NCI-H128 (cell line): ENCODE results near the gene THADA.

Experiments
- DNase-seq: peaks from one replicate; lab custom pipeline; 2025; ENCODE audit not compliant: unreplicated experiment; lab: John Stamatoyannopoulos, UW

The THADA gene

DNA sequence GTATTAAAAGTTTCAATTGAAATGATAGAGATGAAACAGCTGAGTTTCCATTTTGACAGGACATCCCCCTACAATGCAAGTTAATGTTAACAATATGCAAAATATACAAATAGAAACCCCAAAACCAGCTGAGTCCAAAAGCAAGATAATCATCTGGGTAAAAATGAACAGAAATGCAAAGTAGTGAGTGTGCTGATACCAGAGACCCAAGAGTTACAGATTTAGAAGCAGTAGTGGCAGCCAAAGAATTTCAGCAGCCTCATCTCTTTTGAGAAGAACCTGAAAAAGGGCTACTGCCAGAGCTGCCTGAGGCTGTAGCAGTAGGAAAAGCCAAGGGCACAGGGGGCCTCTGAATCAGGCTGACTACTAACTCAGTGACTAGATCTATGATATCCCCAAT lies 82.6 kb downstream of the THADA start:
- no peak for DNase-seq

DNA sequence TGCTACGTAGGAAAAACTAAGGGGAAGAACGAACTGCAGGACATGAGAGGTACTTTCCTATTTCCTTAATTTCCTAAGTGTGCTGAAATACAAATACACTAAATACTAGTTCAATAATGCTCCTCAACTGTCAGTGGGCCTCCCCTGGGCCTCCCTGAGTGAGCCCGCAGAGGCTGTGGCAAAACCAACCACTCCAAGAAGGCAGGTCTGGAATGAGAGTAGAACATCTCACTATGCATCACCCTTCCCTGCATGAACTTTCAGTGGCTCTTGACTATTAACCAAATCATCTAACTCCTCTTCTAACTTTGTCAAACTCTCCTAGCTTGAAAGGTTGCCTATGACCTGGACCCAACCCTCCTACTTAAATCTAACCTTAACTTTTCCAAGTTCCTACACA lies 84.6 kb downstream of the THADA start:
- DNase-seq, result no peak

DNA sequence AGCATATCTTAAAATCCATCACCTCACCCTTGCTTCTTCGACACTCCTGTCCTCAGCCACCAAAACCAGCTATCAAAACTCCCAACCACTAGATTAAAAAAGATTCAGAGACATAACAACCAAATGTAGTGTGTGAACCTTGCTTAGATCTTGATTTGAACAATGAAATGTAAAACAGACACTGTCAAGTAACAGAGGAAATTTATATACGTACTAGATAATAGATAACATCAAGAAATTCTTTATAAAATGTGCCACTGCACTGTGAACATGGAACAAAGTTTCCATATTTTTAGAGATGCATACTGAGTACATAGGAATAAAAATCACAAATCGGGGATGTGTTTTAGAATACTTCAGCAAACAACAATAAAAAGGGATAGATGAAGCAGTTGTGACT lies 86.0 kb downstream of the THADA start:
- DNase-seq, result no peak

DNA sequence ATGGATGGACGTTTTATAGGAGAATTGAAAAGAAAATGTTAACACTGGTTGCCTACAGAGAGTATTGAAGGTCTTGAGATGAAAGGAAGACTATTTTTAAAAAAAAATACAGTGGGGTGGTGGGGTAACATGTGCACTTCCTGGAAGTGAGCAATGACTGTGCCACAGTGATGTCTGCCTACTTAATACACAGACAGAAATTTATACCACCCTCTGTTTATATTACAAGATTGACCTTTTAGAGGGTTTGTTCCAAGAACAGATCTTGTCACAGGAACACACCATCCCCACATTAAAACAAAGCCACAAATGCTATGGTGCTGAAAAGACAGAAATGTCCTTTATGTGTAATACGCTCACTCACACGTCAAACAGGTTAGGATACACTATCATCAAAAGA lies 87.6 kb downstream of the THADA start:
- no peak for DNase-seq

DNA sequence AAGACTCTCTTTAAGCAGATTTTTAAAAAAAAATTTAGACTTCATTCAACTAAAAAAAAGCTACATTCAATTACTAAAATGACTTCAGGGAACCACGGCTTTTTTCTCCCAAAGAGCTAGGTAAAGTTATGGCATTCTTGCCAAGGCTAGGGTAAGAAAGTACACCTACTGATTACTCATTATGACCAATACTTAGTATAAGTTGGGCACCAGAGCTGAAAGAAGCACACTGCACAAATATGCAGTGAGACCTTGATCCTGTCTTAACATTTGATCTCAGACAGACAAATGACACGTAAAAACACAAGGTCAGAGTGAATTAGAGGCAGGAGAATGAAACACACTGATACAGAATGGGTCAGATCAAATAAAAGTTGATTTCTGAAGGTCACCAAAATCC lies 88.7 kb downstream of the THADA start:
- no peak for DNase-seq

DNA sequence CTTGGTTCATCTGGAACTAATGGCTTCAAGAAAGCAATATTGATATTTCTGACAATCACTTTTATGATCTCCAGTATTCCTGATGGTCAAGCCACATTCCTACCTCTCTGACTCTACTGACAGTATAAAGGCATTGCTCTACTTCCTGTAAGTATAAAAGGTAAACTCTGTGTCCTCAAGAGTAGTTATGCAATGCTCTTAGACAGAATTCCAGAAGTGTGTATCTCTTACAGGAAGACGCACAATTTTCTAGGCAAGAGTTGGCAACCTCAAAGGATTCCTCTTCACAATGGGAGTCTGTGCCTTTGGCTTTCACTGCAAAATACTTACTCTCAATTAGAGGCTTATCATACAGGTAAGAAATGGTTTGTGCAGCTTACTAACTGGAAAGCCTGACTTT lies 100.1 kb downstream of the THADA start:
- DNase-seq, result no peak

DNA sequence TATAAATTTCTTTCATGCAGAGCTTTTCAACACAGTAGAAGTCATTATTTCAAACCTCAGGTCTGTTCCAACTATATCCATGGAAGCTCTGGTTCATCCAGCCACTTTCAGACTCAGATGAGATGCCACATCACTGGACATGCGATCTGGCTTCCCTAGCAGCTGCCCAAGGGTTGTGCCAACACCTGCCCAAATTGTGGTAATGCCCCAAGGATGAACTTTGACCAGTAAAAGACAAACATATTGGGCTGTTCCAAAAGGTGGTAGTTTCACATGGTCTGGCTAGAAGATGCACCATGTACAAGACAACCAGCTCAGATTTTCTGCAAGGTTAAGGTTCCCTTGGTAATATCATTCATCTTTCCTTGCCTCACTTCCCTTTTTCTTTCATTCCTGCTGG lies 101.9 kb downstream of the THADA start:
- no peak for DNase-seq

DNA sequence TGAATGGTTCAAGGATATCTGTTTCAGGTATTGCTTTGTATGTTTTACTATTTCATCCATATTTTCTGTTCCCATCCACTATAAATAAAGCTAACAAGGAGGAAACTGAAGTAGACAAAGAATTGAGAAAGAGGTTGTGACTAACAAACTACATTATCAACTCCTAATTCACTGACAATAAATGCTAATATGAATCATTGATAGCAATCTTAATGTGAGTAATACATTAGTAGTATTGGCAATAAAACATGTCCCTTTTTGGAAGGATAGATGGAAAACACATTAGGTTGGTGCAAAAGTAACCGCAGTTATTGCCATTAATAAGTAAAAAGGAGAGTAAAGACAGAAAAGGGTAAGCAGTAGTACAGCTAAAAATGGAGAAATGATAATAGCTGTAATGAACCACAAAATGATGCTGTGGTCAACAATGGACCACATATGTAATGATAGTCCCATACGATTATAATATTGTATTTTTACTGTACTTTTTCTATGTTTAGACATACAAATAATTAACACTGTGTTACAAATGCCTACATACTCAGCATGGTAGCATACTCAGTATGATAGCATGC lies 104.7 kb downstream of the THADA start:
- DNase-seq, result no peak

DNA sequence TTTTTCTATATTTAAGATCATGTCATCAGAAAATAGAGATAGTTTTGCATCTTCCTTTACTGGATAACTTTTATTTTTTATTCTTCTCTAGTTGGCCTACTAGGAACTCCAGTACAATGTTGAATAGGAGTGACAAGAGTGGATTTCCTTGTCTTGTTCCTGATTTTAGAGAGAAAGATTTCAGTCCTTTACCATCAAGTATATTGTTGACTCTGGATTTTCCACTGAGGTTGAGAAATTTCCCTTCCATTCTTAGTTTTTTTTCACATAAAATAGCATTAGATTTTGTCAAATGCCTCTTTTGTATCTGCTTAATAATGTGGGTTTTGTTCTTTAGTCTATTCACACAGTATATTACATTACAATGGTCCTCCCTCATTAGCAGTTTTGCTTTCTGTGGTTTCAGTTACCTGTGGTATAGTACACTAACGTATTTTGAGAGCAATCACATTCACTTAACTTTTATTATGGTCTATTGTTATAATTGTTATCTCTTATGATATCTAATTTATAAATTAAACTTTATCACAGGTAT lies 105.5 kb downstream of the THADA start:
- DNase-seq, result no peak

DNA sequence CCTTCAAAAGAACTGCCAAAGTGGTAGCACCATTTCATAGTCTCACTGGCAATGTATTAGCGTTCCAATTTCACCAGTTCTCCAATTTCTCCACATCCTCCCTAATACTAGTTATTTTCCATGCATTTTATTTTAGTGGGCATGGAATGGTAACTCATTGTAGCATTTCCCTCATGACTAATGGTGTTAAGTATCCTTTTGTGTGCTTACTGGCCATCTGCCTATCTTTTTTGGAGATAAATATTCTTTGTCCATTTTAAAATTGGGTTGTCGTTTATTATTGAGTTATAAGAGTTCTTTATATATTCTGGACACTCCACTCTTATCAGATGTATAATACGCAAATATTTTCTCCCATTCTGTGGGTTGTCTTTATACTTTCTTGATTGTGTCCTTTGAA lies 107.1 kb downstream of the THADA start:
- DNase-seq, result no peak

DNA sequence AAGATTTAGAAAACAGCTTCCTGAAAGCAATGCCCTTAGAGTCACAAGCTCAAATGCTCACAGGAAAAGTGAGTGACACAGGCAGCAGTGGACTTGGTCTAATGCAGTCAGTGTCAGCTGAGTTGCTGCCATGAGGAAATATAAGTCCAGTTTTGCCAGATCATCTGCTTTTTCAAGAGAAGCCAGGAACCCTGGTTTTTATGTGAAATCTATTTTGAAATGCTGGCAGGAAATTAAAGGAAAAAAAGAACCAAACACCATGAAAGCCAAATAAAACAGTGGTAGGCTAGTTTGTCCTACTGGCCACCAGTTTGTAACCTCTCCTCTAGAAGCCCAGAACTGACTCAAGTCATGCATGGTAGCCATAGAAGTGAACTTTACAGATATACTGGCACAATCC lies 109.2 kb downstream of the THADA start:
- DNase-seq, result no peak

DNA sequence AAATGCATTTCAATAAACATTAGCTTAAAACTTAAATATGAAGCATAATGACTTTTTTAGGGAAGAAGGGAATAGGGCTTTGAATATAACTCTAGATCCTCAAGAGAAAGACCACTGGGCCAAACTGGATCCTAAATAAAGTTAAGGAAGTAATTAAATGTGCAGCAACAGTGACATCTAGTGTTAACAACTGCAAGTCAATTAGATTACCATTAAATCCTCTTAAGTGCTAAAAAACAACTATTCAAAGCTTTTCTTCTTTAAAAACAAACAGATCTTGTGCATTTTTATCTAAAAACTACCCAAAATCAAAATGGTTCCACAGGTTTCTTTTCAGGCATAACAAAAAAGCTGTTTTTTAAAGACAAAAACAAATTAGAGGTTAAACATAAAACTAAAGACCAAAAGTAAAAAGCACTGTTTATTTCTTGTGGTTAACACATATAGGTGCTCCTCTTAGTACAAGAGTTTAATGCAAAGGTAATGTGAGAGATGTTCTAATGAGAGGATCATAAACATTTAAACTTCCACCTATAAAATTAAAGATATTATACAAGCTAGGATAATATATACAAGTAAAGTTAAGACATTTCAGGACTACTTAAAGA lies 111.4 kb downstream of the THADA start:
- DNase-seq, result peak; percentile 56

DNA sequence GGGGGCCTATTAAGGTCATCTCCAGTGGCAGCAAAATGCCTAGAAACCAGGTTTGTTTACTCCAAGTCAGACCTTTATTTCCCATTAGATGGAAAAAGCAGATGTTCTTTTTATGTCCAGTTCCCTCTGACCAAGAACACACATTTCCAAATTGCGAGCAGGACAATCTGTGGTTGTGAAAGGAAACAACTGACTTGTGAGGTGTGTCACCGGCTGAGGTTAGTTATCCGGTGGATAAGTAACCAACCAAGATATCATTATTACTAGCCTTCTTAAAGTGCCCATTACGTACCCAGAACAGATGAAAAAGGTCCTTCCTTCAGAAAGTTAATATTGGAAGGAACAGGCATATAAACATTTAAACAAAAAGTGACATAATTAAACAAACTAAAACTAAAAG lies 112.9 kb downstream of the THADA start:
- no peak for DNase-seq

DNA sequence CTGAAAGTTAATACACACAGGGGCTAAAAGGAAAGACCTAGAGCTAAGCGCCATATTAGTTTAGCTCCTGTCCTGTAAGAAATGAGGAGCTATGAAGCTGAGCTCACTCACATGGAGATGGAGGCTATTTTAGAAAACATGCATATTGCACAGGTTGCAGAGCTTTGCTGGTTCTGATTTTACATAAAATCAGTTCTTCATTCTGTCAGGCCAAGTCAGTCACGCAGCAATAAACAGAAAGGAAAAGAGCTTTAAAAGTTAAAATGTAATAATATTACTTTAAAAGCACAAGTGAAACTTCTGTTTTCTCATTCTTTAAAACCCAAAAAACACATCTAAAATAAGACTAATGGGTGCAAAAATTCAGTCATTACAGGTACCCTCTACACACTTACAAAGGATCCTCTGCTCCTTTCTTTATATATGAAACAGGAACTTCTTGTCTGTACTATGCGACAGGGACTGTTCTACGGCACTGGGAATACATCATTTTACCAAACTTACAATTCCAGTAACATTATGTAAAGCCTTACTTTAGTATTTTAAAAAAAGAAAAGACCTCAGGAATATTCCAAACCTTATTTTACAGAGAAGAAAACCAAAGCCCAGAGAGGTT lies 113.8 kb downstream of the THADA start:
- DNase-seq, result no peak

DNA sequence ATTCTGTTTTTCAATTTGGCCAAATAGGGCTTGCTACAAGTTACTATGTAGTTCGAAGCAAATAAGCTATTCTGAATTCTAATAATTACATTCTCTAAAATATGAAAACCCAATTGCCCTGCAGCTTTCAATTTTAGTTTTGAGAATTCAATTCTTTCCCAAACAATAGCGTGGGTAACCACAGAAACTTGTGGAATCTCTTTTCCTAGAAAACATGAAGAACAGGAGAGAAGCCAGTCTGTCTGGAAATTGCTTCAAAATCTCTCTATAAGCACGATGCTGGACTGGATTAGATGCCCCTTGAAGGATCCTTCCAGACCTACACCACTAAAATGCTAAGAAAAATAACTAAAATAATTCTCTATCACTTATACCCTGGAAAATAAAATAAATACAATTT lies 115.0 kb downstream of the THADA start:
- DNase-seq, result no peak

DNA sequence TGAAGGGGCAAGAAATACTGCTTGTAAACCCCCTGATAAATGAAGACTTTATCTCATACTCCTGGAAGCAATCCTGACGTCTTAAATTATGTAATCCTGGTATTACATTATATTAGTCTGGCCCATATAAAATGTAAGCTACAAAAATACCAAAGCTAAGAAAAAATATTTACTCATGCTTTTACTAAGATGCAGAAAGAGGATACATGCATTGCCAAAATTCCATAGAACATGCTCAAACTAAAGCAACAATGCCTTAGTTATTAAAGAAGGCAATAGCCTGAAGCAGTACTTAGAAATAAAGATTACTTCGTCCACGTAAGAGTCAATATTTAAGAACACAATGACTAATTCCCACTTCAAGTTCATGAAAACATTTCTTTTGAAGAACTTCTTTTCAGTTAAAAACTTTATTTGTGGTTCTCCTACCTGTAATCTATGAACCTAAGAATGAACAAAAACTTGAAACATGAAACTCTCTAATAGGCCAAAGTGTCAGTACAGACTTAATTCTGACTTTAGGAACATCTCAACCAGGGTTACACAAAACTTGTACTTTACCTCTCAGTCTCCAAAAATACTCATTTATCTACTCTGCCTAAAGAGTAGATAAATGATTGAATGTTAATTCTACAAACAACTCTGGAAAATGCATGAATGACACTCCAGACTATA lies 117.3 kb downstream of the THADA start:
- no peak for DNase-seq

DNA sequence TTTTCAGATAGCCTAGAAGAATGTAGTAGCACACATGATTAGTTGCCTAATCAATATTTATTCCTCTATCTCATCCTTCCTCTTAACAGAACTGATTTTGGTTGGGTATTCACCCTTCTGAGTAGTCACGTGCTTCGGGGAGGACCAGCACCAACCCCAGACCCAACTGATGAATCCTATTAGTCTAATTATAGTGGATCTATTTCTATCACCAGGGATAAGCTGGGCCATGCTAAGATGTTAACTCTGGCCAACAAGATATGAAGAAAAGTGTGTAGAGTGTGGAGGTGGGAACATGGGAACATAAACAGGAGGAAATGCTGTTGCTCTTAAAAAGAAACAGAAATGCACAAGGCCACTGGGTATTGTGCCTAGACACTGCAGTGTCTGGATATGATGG lies 119.9 kb downstream of the THADA start:
- DNase-seq, result no peak

DNA sequence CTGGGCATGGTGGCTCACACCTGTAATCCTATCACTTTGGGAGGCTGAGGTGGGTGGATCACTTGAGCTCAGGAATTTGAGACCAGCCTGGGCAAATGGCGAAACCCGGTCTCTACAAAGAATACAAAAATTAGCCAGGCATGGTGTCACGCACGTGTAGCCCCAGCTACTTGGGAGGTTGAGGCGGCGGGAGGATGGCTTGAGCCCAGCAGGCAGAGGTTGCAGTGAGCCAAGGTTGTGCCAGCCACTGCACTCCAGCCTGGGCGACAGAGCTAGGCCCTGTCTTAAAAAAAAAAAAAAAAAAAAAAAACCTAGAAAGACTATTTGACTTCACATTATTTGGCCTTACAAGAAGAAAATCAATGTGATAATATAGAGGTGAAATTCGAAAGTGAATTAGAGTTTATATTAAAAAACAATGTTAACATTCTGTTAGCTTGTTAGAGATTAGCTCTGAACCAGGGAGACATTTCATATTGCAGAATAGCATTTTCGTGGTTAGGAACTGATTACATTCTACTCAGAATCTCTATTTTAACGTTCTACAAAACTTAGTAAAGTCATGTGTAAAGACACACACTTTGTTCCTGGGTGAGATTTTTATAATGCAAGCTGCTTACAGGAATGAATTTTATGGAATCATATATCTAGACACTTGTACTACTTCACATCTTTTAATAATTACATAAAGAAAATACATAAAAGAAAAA lies 120.5 kb downstream of the THADA start:
- DNase-seq, result no peak

DNA sequence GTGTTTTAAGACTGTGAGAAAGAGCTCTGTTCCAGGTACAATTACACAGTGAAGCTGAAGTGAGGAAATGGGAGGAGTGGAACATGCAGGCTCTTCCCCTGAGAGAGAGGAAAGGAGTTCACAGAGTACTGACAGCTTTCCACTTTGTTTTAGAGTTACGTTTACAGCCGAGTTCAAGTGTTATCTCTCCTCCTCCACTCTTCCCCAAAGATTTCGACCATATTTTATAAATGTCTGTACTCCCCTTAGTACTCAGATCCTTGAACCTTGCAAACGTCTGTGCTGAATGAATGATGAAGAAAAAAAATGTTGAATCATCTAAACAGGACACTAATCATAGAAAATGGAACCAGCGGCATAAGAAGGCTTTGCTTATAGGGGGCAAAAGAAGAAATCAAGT lies 121.6 kb downstream of the THADA start:
- no peak for DNase-seq

DNA sequence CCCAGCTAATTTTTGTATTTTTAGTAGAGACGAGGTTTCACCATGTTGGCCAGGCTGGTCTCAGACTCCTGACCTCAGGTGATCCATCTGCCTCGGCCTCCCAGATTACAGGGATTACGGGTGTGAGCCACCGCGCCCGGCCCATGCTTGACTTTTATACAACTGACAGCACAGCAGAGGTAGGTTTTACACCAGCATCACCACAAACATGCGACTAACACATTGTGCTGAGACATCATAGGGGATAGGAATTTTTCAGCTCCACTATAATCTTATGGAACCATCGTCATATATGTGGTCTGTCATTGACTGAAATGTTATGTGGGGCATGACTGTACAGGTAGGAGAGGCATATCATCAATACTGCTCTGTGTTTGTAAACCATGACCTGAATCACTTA lies 122.1 kb downstream of the THADA start:
- no peak for DNase-seq

DNA sequence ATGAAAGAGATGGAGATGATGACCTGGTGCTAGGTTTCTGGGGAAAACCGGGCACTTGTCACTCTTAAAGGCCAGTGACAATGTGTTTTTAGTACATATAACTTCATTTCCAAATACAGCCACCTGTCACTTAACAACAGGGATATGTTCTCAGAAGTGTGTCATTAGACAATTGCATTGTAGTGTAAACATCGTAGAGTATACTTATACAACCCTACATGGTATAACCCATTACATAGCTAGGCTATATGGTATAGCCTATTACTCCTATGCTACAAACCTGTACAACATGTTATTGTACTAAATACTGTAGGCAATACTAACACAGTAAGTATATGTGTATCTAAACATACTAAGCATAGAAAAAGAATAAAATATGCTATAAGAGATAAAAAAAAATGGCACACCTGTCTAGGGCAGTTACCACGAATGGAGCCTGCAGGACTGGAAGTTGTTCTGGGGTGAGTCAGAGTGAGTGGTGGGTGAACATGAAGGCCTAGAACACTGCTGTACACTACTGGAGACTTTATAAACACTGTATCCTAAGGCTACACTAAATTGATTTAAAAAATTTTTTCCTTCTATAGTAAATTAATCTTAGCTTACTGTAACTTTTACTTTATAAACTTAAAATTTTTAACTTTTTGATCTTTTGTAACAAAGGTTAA lies 123.2 kb downstream of the THADA start:
- no peak for DNase-seq
